PC-9 (cell line): ENCODE measurements around the gene CDCA3.

ENCODE experiments used
- CTCF ChIP-seq: fragments of 200-600 bp; sonication (generic); conservative IDR thresholded peaks from 2 replicates; pipeline ENCODE4 v1.6.1; 2017; ENCODE audit warnings: mixed run types, antibody characterized with exemption, mild to moderate bottlenecking, moderate library complexity
- EZH2 ChIP-seq: fragments of 200-600 bp; sonication (generic); IDR thresholded peaks from 2 replicates; pipeline ENCODE4 v1.8.0; 2017; ENCODE audit warnings: antibody characterized with exemption, low read depth

GRCh38 chr12:6834873-6835272, 16.2 kb downstream of the CDCA3 start:
- no peak for TF ChIP-seq CTCF
- no peak for TF ChIP-seq EZH2
